Memory B cell (primary cell): ENCODE measurements around the gene EVA1A.

Experiments
- ATAC-seq: fragments of 150-1000 bp; cut with Tn5 transposase; 2 replicates; pipeline ENCODE4 v1.10.0; 2021; ENCODE audit warnings: low read depth, mild to moderate bottlenecking, moderate library complexity
- DNase-seq, 2 donors: peaks; one replicate each; pipeline ENCODE4 v3.0.0; 2022; ENCODE audit warnings: low spot score in 2 of 2
- H3K27ac Mint-ChIP-seq: one replicate; pipeline ENCODE4 v1.8.0; 2022; ENCODE audit warnings: mild to moderate bottlenecking, moderate library complexity, mixed read lengths
- H3K27me3 Mint-ChIP-seq: one replicate; pipeline ENCODE4 v1.8.0; 2022; ENCODE audit warnings: mixed read lengths
- H3K36me3 Mint-ChIP-seq: one replicate; pipeline ENCODE4 v1.8.0; 2022; ENCODE audit warnings: mild to moderate bottlenecking, mixed read lengths
- H3K4me1 Mint-ChIP-seq: one replicate; pipeline ENCODE4 v1.8.0; 2022; ENCODE audit warnings: mixed read lengths
- H3K4me3 Mint-ChIP-seq: one replicate; pipeline ENCODE4 v1.8.0; 2022; ENCODE audit warnings: mild to moderate bottlenecking, moderate library complexity, mixed read lengths
- H3K9me3 Mint-ChIP-seq: one replicate; pipeline ENCODE4 v1.8.0; 2022; ENCODE audit warnings: mixed read lengths

EVA1A gene

DNA sequence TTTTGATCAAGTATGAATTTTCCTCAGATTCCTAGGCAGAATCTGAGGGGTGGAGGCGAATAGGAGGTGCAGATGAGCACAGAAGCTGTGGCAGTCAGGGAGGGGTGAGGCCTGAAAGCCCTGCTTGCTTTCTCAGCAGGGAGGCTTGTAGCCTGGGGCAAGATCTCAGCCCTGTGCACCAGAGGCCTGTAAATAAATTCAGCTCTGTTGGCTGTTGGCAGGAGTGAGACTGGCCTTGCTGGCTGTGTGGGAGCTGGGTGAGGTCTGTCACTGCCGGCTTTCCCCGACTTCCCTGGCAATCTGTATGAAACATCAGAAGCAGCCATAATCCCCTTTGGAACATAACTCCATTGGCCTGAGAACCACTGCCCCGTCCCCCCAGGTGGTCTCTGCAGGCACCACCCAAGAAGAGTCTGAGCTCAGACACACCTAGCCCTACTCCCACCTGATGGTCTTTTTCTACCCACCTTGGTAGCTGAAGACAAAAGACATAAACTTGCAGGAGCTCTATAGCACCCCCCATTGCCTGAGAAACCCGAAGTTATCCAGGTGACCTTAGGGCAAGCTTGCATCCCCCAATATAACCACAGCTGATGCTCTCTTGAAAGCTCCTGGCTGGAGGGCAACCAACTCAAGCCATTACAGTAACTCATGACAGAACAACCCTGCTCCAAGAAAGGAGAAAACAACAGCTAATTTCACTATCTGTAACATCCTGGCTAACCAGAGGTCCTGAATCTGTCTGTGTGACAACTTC, 32.3 kb downstream of the EVA1A start:
- Mint-ChIP-seq H3K9me3 (no peaks in the 10 kb centered on the region), H3K4me1 (no peaks in the 10 kb centered on the region), H3K27me3 (peaks cover 11% of the 10 kb centered on the region), H3K27ac (no peak overlapping the region), H3K36me3 (no peaks in the 10 kb centered on the region), H3K4me3 (no peak overlapping the region)
- DNase-seq: no peak
- no peak for ATAC-seq

GRCh38 chr2:75527676-75528075, 33.1 kb downstream of the EVA1A start:
- Mint-ChIP-seq H3K9me3 (no peaks in the 10 kb centered on the region), H3K4me3 (no peak overlapping the region), H3K27me3 (peaks cover 11% of the 10 kb centered on the region), H3K27ac (no peak overlapping the region), H3K4me1 (no peaks in the 10 kb centered on the region), H3K36me3 (no peaks in the 10 kb centered on the region)
- ATAC-seq (no peak), DNase-seq (no peak)

GRCh38 chr2:75526842-75527241, 33.9 kb downstream of the EVA1A start:
- ATAC-seq (no peak), DNase-seq (no peak)
- no peak overlapping the region for H3K4me3 Mint-ChIP-seq
- no peaks in the 10 kb centered on the region for H3K36me3 Mint-ChIP-seq
- no peak overlapping the region for H3K27ac Mint-ChIP-seq
- H3K4me1 Mint-ChIP-seq: no peaks in the 10 kb centered on the region
- H3K27me3 Mint-ChIP-seq: peaks cover 10% of the 10 kb centered on the region
- no peaks in the 10 kb centered on the region for H3K9me3 Mint-ChIP-seq

GRCh38 chr2:75525434-75526310, 35.1 kb downstream of the EVA1A start:
- H3K27me3 Mint-ChIP-seq: peaks cover 9% of the 10 kb centered on the region
- H3K4me3 Mint-ChIP-seq: no peak overlapping the region
- no peak for DNase-seq
- no peaks in the 10 kb centered on the region for H3K36me3 Mint-ChIP-seq
- no peaks in the 10 kb centered on the region for H3K9me3 Mint-ChIP-seq
- no peak overlapping the region for H3K27ac Mint-ChIP-seq
- H3K4me1 Mint-ChIP-seq: no peaks in the 10 kb centered on the region
- no peak for ATAC-seq

DNA sequence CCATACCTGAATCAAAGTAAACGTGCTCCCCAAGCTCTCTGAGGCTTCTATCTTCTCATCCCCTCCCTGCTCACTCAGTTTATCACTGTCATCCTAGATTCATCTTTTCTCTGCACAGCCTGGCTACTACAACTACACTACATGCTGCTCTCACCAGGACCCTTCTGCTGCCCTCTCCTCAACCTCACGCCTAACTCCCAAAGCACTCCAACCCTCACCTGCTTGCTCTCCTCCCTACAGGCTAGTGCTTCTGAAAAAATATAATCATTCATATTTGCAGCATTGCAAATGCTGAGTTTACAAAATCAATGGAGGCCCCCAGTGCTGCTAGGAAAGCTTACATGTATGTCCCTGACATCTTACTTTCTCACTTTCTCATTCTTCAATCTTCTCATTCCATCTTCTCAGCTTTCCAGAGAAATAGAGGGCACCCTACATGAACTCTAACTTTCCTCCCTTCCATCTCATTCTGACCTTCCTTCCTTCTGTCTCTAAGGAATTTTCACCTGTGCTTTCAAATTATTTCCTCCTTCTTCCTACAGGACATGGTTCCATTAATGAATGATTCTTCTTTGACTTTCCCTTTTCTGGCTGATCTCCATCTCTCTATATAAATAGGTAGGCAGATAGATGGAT, 36.3 kb downstream of the EVA1A start:
- no peak overlapping the region for H3K4me3 Mint-ChIP-seq
- H3K9me3 Mint-ChIP-seq: no peaks in the 10 kb centered on the region
- H3K36me3 Mint-ChIP-seq: no peaks in the 10 kb centered on the region
- no peaks in the 10 kb centered on the region for H3K4me1 Mint-ChIP-seq
- DNase-seq (no peak), ATAC-seq (no peak)
- peaks cover 9% of the 10 kb centered on the region for H3K27me3 Mint-ChIP-seq
- H3K27ac Mint-ChIP-seq: no peak overlapping the region

GRCh38 chr2:75523313-75524275, 37.1 kb downstream of the EVA1A start:
- DNase-seq (no peak), ATAC-seq (no peak)
- Mint-ChIP-seq H3K27ac (no peak overlapping the region), H3K4me3 (no peak overlapping the region), H3K27me3 (peaks cover 14% of the 10 kb centered on the region), H3K36me3 (no peaks in the 10 kb centered on the region), H3K9me3 (no peaks in the 10 kb centered on the region), H3K4me1 (no peaks in the 10 kb centered on the region)

DNA sequence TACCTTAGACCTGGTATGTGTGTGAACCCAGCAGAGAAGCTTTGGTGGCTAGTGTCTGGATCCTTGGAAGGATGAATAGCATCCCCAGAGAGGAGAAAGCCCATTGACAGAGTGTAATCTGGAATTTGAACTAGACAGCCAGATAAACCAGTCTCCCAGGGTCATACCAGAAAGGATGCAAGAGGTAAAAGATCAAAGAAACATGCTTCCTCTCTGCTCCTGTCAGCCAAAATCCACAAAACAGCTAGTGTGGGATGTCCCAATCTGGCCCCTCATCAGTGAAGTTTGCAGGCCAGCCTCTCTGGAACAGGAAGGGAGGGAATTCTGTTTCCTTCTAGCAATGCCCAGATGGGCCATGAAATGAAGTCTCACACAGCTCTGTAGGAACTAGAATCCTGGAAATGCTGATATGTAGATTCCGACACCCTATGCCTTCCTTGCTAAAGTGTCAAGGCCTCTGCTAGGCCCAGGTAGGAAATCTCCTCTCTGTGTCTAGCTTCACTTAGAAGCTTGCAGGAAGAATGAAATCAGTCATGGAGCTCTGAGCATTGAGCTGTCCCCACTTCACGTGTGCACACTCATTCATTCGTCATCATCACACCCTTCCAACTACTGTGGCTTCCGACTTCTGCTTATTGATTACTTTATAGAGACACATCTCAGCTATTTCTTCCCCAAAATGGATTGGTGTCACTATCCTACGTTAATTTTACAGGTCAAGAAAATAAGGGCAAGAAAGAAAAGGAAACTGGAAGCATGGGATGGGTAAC, 38.0 kb downstream of the EVA1A start:
- H3K4me3 Mint-ChIP-seq: no peak overlapping the region
- DNase-seq (no peak), ATAC-seq (no peak)
- H3K27me3 Mint-ChIP-seq: peaks cover 15% of the 10 kb centered on the region
- no peak overlapping the region for H3K27ac Mint-ChIP-seq
- no peaks in the 10 kb centered on the region for H3K36me3 Mint-ChIP-seq
- no peaks in the 10 kb centered on the region for H3K9me3 Mint-ChIP-seq
- H3K4me1 Mint-ChIP-seq: no peaks in the 10 kb centered on the region

GRCh38 chr2:75521225-75521872, 39.4 kb downstream of the EVA1A start:
- Mint-ChIP-seq H3K36me3 (no peaks in the 10 kb centered on the region), H3K4me3 (no peak overlapping the region), H3K4me1 (no peaks in the 10 kb centered on the region), H3K27me3 (peaks cover 13% of the 10 kb centered on the region), H3K9me3 (no peaks in the 10 kb centered on the region), H3K27ac (no peak overlapping the region)
- ATAC-seq: no peak
- no peak for DNase-seq

DNA sequence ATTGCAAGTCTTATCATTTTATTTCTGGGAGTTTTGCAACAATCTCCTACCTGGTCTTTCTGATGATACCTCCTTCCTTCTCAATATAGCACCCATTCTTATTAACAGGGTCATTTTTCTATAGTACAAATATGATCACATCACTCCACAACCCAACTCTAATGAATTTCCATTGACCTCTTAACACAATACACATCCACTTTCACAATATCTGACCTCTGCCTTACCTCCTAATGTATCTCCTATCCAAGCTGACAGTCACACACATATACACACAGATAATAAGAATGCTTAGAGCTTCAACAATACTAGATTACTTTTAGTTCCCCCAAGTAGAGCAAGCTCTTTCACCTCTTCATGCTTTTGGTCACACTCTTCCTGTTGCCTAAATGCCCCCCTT, 40.9 kb downstream of the EVA1A start:
- no peaks in the 10 kb centered on the region for H3K9me3 Mint-ChIP-seq
- H3K27ac Mint-ChIP-seq: no peak overlapping the region
- H3K36me3 Mint-ChIP-seq: no peaks in the 10 kb centered on the region
- no peak for DNase-seq
- no peak overlapping the region for H3K4me3 Mint-ChIP-seq
- H3K27me3 Mint-ChIP-seq: peaks cover 15% of the 10 kb centered on the region
- no peaks in the 10 kb centered on the region for H3K4me1 Mint-ChIP-seq
- no peak for ATAC-seq

GRCh38 chr2:75518638-75519465, 41.9 kb downstream of the EVA1A start:
- no peaks in the 10 kb centered on the region for H3K36me3 Mint-ChIP-seq
- no peak for DNase-seq
- H3K4me3 Mint-ChIP-seq: no peak overlapping the region
- H3K4me1 Mint-ChIP-seq: no peaks in the 10 kb centered on the region
- H3K27me3 Mint-ChIP-seq: peaks cover 15% of the 10 kb centered on the region
- no peak overlapping the region for H3K27ac Mint-ChIP-seq
- no peaks in the 10 kb centered on the region for H3K9me3 Mint-ChIP-seq
- ATAC-seq: no peak

DNA sequence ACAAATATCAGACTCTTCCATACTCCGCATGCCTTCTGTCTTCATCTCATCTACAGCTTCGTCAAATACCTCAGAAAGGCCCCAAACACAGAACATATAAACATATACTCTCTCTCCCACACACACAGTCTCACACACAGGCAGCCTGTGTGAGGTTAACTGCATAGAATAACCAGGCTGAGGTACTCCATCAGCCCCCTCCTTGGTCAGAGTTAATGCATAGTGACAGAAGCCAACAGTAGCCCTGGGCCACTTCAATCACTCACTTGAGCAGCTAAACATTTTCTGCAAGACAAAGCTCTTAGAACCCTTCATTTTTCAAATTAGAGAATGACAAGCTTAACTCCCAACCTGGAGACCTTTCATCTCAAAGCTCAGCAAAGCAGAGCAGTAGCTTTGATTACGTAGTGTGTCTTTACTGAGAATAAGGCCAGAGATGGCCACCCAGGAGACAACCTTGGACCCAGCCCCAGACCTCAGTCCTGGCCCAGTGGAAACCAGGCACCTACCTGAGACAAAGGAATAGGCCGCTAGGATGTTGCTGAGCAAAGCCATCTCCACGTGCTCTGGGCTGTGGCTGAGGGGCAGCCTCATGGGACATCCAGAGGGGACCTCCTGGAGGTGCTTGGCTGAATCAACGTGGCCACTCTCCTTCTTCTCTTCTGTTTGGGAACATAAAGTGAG, 43.0 kb downstream of the EVA1A start:
- peaks cover 15% of the 10 kb centered on the region for H3K27me3 Mint-ChIP-seq
- H3K27ac Mint-ChIP-seq: no peak overlapping the region
- no peak for ATAC-seq
- H3K4me1 Mint-ChIP-seq: no peaks in the 10 kb centered on the region
- DNase-seq: no peak
- no peaks in the 10 kb centered on the region for H3K36me3 Mint-ChIP-seq
- no peak overlapping the region for H3K4me3 Mint-ChIP-seq
- H3K9me3 Mint-ChIP-seq: peaks cover 3% of the 10 kb centered on the region
